Coronary artery (tissue), 2 donors: ENCODE data around the gene C2CD2.

Experiments
- DNase-seq: peaks from one replicate; pipeline ENCODE4 v3.0.0-alpha.2; 2017; ENCODE audit warnings: low spot score
- H3K27ac ChIP-seq, 2 donors: fragments of 200-600 bp; sonication (generic); one replicate each; pipeline ENCODE4 v1.5.1; 2016 to 2019
- H3K4me3 ChIP-seq: fragments of 200-600 bp; sonication (generic); 2 replicates; pipeline ENCODE4 v1.5.1; 2016; ENCODE audit warnings: mild to moderate bottlenecking, moderate library complexity
- TF ChIP-seq, protein P1 (sequence below): fragments of 200-600 bp; sonication (generic); IDR thresholded peaks from one replicate; pipeline ENCODE4 v1.5.1; 2019; ENCODE audit warnings: antibody characterized with exemption

The C2CD2 gene

DNA sequence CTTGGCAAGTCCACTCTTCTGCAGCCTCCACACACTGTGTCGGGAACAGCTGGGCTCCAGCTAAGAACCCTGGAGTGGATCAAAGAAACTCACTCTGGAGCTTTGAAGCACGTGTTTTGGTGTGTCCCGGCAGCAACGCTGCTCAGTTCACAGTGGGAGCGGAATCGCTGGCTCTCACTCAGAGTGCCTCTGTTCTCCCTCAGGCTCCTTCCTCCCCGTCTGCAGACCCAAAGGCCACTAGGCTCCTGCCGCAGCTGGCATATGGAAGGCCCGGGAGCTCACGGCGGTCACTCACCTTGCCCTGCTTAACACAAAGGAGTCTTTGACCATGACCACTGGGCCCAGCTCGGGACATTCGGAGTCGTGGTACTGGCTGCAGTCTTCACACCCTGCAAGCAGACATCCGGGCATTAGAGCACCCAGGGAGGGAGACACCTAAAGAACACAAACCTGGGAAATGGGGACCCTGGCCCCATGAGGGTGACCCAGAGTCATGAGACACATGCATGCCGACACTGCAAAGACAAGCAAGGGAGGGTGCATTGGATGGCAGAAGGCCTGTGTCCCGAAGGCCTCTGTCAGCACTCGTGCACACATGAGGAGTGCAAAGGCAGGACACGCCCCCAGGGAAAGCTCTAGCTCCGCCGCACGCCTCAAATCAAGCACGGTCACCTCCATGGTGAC is 94.4 kb downstream of the C2CD2 start:
- H3K27ac ChIP-seq, result no peak overlapping the region
- TF ChIP-seq, protein P1, sequence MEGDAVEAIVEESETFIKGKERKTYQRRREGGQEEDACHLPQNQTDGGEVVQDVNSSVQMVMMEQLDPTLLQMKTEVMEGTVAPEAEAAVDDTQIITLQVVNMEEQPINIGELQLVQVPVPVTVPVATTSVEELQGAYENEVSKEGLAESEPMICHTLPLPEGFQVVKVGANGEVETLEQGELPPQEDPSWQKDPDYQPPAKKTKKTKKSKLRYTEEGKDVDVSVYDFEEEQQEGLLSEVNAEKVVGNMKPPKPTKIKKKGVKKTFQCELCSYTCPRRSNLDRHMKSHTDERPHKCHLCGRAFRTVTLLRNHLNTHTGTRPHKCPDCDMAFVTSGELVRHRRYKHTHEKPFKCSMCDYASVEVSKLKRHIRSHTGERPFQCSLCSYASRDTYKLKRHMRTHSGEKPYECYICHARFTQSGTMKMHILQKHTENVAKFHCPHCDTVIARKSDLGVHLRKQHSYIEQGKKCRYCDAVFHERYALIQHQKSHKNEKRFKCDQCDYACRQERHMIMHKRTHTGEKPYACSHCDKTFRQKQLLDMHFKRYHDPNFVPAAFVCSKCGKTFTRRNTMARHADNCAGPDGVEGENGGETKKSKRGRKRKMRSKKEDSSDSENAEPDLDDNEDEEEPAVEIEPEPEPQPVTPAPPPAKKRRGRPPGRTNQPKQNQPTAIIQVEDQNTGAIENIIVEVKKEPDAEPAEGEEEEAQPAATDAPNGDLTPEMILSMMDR, result no peak
- no peak overlapping the region for H3K4me3 ChIP-seq
- DNase-seq, result no peak

DNA sequence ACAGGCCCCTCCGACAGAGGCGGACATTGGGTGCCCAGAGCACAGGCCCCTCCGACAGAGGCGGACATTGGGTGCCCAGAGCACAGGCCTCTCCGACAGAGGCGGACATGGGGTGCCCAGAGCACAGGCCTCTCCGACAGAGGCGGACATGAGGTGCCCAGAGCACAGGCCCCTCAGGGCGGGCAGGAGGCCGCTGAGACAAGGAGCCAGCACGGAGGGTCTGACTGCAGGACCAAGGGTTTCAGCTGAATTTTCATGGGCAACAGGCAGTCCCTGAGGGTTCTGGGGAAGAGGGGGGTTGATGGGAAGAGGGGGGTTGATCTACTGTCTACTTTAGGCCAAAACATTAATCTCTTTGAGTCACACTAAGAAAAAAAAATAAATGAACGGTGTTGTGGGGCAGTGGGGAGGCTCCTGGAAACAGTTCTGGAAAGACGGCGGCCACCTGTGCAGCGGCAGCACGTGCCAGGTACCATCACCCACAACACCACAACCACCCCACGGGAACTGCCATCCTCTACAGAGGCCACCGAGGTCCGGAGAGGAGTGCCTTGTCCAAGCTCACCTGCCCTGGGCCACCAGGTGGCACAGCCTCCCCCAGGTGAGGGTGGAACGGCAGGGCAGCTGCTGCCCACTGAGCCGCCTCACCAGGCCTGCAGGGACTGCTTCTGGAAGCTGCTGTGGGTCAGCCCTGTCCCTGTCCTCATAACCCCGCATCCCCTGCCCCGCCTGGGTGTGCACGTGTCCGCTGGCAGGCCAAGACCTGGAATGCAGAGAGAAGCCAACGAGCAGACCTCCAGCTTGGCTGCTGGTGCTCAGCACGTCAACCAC is 95.1 kb downstream of the C2CD2 start:
- DNase-seq, result no peak
- H3K27ac ChIP-seq, result no peak overlapping the region
- no peak overlapping the region for H3K4me3 ChIP-seq
- TF ChIP-seq, protein P1, result no peak

DNA sequence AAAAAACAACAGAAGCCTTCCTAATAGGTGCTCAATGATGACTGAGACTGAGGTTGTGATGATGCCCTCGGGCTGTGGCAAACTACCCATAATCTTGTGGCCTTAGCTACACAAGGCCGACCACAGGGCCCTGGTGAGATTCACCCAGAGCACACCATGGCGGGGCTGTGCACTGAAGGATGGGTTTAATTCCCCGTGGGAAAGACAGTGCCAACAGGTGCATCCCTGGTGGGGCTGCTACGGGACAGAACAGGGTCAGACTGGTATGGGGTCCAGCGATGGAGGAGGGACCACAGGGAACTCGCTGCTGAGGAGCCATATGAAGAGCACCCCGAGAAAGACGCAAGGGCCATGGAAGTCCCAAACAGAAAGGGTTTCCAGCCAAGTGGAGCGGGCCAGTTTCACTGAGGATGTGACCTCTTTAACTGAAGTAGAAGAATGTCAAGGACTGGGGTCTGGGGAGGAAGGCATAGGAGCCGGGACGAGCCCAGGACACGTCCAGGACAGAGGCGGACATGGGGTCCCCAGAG is 96.0 kb downstream of the C2CD2 start:
- TF ChIP-seq, protein P1, result no peak
- no peak for DNase-seq

DNA sequence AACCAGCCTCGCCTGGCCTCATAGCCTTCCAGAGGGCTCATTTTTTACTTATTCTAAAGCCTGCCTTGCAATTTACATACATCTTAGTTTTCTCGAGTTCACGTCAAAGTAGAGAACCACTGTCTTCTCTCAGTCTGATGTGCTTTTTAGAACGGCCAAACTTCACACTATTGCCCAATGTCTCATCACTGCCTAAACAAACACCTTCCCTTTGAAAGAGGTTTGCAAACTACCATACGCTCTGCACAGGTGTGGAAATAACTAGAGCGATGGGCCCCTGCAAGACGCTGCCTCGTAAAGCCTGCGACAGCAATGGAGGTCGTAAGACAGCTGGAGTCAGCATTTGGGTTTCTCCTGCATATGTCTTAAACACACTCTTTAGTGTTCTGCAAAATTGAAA is 97.2 kb downstream of the C2CD2 start:
- Histone ChIP-seq H3K27ac (no peak overlapping the region), H3K4me3 (no peak overlapping the region)
- TF ChIP-seq, protein P1, result no peak
- no peak for DNase-seq

More for the DNA sequence above, 96.0 kb downstream of the C2CD2 start:
- Histone ChIP-seq H3K27ac (no peak overlapping the region), H3K4me3 (no peak overlapping the region)

DNA sequence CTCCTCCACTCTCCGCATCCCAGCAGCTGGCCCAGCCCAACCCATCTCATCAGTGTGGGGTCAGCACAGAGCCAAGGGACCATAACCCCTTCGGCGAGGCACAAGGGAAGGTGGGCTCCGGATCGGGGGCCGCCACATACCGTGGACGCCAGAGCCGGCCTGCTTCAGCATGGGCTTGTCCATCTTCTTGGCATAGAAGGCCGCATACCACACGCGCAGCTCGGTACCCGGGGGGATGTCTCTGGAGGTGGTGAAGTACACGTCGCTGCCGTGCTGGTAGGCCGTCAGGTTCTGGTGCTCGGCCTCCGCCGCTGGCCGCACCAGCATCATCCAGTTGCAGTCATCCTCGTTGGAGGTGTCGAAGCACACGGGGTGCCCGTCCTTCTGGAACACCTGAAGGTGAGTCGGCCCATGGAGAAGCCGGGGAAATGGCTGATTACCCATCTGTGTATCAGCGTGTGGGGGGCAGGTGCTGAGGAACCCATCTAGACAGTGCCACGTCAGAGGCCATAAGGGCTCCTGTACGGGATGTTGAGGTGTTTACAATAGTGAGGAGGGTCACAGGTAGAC is 99.3 kb downstream of the C2CD2 start:
- DNase-seq, result no peak

DNA sequence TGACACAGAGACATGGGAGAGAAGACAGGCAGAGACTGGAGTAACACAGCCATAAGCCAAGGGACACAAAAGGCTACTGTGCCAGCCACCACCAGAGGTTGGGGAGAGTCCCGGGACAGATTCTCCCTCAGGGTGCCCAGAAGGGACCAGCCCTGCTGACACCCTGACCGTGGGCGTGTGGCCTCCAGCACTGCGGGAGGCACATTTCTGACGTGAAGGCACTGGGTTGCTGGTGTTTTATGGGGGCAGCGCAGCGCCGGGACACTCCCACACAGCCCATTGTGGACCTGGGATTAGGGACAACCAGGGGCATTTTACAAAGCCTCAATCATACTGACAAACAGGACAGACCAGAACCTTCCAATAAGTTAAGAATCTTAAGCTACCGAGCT is 100.9 kb downstream of the C2CD2 start:
- no peak for DNase-seq
- TF ChIP-seq, protein P1, result no peak
- Histone ChIP-seq H3K27ac (no peak overlapping the region), H3K4me3 (no peak overlapping the region)

More for the DNA sequence above, 99.3 kb downstream of the C2CD2 start:
- no peak overlapping the region for H3K27ac ChIP-seq
- TF ChIP-seq, protein P1, result no peak
- no peak overlapping the region for H3K4me3 ChIP-seq
